MV-4-11 (cell line): Measurements from ENCODE around the gene AHSP.
"Not testable (repeated sequence)": the region's sequence is repeated elsewhere in the genome, so short reads cannot be mapped to it uniquely, and the experiment has no call there.

Experiments used
- DNase-seq: peaks from one replicate; lab custom pipeline; 2025; lab: John Stamatoyannopoulos, UW

The AHSP gene

DNA sequence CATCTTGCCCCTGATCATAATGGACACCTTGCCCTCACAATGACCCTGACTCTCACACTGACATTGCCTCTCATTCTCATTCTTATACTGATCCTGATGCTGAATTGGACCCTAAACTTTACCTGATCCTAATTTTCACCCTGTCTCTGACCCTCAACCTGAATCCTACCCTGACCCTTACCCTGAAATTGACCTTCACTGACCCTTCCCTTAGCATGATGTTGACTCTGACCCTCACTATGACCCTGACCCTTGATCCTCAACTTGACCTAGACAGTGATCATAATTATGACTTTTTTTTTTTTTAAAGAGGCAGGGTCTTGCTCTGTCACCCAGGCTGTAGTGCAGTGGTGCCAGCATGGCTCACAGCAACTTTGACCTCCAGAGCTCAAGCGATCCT lies 3.4 kb downstream of the AHSP start:
- DNase-seq: no peak

DNA sequence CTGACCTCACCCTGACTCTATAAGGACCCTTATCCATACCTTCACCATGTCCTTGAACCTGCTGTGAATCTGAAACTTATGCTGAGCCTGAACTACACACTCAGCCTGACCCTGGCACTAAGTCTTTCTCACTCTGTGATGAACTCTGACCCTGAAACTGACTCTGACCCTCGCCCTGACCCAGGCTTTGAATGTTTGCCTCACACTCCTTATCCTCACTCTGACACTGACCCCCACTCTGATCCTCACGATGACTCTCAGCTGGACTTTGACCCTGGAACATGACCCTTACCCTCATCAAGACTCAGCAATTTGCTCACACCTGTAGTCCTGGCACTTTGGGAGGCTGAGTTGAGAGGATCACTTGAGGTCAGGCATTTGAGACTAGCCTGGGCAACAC lies 4.4 kb downstream of the AHSP start:
- DNase-seq: no peak

DNA sequence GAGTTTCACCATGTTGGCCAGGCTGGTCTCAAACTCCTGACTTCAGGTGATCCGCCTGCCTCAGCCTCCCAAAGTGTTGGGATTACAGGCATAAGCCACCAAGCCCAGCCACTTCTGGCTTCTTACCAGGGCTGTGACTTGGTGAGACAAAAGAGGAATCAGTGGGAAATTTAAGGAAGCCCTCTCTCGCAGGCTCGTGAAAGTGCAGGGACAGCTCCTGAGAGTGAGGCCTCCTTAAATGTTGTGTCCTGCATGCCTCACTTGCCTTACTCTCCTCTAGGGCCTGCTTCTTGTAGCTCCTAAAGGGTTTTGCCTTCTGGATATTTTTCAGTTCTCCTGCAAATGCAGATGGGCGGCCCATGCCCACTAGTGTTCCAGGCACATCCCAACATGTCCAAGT lies 5.2 kb downstream of the AHSP start:
- DNase-seq: no peak

DNA sequence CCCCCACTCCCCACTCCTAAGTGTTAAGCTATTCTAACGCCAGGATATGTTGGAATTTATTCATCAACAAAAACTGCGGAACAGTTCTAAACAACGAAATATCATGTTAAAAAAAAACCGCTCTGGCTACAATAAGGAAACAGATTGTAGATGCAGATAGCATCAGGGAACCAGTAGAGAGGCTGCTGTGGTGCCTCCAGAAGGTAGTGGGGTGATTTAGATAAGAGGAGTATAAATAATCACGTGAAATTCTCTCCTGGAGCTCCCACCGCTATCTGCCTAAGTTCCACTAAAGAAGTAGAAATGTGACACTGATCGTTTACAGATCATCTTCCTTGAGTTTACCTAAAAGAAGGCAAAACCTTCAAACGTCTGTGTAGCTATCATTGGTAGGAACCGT lies 8.0 kb downstream of the AHSP start:
- DNase-seq: no peak

DNA sequence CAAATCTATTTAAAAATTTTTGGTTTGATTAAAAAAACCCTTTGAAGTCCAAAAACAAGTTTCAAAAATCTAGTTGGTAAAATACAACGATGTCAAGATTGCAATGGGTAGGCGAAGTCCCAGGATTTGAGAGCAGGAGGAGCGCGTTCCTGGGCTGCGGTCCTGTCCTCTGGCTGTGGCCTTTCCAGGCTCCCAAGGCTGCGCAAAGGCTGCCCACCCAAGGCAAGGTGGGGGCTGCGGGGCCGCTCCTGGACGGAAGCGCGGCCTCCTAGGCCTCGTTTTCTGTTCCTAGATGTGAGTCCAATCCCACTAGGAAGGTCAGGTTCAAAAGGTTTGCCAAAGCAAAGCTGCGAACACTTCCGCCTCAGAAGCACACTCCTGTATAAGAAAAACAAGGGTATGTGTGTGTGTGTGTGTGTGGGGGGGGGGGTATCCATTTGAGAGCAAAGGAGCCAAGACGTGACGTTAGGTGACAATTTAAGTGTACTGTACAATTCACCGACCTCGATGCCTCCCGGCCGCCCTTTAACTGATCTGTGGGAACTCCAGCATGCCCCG lies 9.2 kb downstream of the AHSP start:
- no peak for DNase-seq

- no peak for DNase-seq
Observed at GRCh38 chr16:31537362-31538242, 9.9 kb downstream of the AHSP start.

DNA sequence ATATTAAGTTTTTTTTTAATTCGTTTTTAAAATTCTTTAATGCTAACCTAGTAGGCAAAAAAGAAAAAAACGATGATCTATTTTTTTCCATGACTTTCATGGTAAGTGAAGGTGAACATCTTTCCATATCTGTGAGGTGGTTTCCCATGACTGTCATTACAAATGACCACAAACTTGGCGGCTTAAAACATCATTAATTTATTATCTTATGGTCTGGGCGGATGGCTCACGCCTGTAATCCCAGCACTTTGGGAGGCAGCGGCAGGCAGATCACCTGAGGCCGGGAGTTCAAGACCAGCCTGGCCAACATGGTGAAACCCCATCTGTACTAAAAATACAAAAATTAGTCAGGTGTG lies 10.5 kb downstream of the AHSP start:
- DNase-seq: not testable (repeated sequence)

GRCh38 chr16:31539762-31540161 lies 12.1 kb downstream of the AHSP start:
- DNase-seq: not testable (repeated sequence)

DNA sequence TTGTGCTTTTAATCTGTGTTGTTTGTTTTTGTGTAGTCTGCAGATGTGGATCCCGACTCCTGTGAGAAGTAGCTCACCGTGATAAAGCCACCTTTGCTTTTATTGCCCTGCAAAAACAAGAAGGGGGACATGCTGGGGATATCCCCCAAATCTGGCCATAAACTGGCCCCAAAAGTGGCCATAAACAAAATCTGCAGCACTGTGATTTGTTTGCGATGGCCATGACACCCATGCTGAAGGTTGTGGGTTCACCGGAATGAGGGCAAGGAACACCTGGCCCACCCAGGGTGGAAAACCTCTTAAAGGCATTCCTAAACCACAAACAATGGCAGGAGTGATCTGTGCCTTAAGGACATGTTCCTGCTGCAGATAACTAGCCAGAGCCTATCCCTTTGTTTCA lies 15.1 kb downstream of the AHSP start:
- no peak for DNase-seq

DNA sequence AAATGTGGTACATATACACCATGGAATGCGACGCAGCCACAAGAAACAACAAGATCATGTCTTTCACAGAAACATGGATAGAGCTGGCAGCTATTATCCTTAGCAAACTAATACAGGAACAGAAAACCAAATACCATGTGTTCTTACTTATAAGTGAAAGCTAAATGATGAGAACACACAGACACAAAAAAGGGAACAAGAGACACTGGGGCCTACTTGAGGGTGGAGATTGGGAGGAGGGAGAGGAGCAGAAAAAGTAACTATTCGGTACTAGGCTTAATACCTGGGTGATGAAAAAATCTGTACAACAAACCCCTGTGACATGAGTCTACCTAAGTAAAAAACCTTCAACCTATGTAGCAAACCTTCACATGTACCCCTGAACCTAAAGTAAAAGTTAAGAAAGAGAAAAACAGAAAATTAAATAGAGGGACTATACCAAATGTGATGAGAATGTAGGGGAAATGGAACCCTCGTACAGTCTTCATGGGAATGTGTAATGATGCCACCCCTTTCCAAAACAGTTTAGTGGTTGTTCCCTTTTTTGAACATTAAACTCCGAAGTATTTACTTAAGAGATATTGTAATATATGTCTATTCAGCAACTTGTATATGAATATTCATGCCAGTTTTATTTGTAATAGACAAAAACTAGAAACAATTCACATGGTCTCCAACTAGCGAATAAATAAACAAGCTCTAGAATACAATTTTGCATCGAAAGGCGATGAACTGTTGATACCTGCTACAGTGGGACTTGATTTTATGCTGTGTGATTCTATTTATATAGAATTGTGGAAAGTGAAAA lies 33.9 kb downstream of the AHSP start:
- DNase-seq: peak; percentile 34

GRCh38 chr16:31568577-31569359 lies 41.1 kb downstream of the AHSP start:
- DNase-seq: no peak

- no peak for DNase-seq
Observed at GRCh38 chr16:31569360-31569717, 41.6 kb downstream of the AHSP start.

DNA sequence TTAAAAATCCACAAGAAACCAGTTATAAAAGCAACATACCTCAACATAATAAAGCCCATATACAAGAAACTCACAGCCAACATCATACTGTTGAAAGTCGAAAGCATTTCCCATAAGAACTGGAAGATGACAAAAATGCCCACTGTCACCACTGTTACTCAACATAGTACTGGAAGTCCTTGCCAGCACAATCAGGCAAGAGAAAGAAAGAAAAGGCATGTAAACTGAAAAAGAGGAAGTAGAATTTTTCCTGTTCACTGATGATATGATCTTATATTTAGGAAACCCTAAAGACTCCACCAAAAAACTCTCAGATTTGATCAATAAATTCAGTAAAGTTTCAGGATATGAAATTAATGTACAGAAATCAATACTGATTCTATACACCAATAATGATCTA lies 45.1 kb downstream of the AHSP start:
- peak; percentile 49 for DNase-seq

GRCh38 chr16:31574159-31574558 lies 46.5 kb downstream of the AHSP start:
- DNase-seq: not testable (repeated sequence)

DNA sequence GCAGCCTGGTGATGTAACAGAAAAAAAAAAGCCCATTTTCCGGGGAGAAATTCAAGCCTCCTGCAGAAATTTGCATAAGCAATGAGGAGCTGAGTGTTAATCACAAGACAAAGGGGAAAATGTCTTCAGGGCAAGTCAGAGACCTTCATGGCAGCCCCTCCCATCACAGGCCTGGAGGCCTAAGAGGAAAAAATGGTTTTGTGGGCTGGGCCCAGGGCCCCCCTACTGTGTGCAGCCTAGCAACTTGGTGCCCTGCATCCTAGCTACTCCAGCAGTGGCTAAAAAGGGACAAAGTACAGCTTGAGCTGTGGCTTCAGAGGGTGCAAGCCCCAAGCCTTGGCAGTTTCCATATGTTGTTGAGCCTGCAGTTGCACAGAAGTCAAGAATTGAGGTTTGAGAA lies 49.7 kb downstream of the AHSP start:
- DNase-seq: no peak
